ENCODE results near the gene MRC2. TPM values are rescaled to one million over a fixed set of nuclear protein-coding genes. Genes with fewer than 3 reads are reported as not detected.

MRC2 gene
- total and polyA plus RNA-seq, 9 of the 15 experiments (the other 6 are each of a cell fraction or from before 2014, with no cell fraction given) = 0.28 to 11.5 (median 6.6) TPM

DNA sequence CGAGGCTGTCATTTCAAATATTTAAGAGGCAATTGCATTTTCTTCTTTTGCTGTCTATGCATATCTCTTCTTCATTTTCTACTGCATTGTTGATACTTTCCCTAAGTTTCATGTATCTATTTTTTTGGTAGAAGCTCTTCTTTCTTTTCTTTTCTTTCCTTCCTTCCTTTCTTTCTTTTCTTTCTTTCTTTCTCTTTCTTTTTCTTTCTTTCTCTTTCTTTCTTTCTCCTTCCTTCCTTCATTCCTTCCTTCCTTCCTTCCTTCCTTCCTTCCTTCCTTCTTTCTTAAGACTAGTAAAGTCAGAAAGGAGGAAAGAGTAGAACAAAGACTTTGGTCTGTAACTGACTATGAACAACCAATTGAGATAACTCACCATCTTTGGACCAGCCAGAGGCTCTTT is 33.9 kb downstream of the MRC2 start:
- H3K27ac ChIP-seq (ENCODE audit: extremely low read depth, low read depth, low read length) = no peak overlapping the region
- H3K9me1 ChIP-seq (ENCODE audit: control insufficient read depth, insufficient read depth, low read length) = no peaks in the 10 kb centered on the region
- in situ Hi-C loops (cut with MboI) = no loop called here
- FAIRE-seq (no peak), ATAC-seq (no peak), DNase-seq (ENCODE audit: extremely low read depth in 1 of 4, low spot score in 3 of 4) (no peak)
- ChIA-PET CTCF (ENCODE audit: low intra/inter-chr PET ratio) (no interaction called here), POLR2A (no interaction called here)
- peaks cover 0 to 13% of the 10 kb centered on the region in 2 experiments; a peak in 2 of 5 replicates for H3K4me1 ChIP-seq (replicated peaks in 1 of 2; ENCODE audit: control insufficient read depth in 2 of 2, insufficient read depth in 2 of 2, low read length in 2 of 2)
- H3K27me3 ChIP-seq (ENCODE audit: control insufficient read depth in 2 of 2, insufficient read depth in 2 of 2, low read length in 2 of 2) = peaks cover 3 to 20% of the 10 kb centered on the region in 2 experiments; a peak in 3 of 5 replicates
- no peak overlapping the region for H2AFZ ChIP-seq (ENCODE audit: low read depth, low read length)
- H3K4me3 ChIP-seq = no peak overlapping the region
- no peaks in the 10 kb centered on the region for H4K20me1 ChIP-seq (replicated peaks; ENCODE audit: control insufficient read depth, insufficient read depth, low read length)
- no TSS peak for BruUV-seq (replicated peaks)
- no peak overlapping the region for H3K9ac ChIP-seq (ENCODE audit: insufficient read depth in 1 of 2, low read depth in 2 of 2, low read length in 2 of 2)
- no peaks in the 10 kb centered on the region for H3K36me3 ChIP-seq (ENCODE audit: control insufficient read depth, insufficient read depth, low read length)
- H3K79me2 ChIP-seq (ENCODE audit: control insufficient read depth, insufficient read depth, low read length) = no peaks in the 10 kb centered on the region
- H3K9me3 ChIP-seq (replicated peaks; ENCODE audit: control insufficient read depth, insufficient read depth, low read depth, low read length) = no peaks in the 10 kb centered on the region
- intact Hi-C loops (cut with micrococcal nuclease) = no loop called here
- WGBS (ENCODE audit: insufficient coverage, low coverage, missing lambda C conversion rate) = 17% methylated on average over 1 of the region's 1 CpG
- no peak overlapping the region for H3K4me2 ChIP-seq (ENCODE audit: insufficient read depth, low read length)
- TF ChIP-seq TEAD4 (IDR thresholded peaks at IDR 0.05; ENCODE audit: low read length) = no peak
- no peak for TF ChIP-seq TEAD4 (CRISPR knock-in tag; IDR thresholded peaks at IDR 0.05; ENCODE audit: borderline replicate concordance)
- TF ChIP-seq, protein P1, sequence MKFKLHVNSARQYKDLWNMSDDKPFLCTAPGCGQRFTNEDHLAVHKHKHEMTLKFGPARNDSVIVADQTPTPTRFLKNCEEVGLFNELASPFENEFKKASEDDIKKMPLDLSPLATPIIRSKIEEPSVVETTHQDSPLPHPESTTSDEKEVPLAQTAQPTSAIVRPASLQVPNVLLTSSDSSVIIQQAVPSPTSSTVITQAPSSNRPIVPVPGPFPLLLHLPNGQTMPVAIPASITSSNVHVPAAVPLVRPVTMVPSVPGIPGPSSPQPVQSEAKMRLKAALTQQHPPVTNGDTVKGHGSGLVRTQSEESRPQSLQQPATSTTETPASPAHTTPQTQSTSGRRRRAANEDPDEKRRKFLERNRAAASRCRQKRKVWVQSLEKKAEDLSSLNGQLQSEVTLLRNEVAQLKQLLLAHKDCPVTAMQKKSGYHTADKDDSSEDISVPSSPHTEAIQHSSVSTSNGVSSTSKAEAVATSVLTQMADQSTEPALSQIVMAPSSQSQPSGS (CRISPR knock-in tag; IDR thresholded peaks at IDR 0.05) = no peak
- TF ChIP-seq, protein P2, sequence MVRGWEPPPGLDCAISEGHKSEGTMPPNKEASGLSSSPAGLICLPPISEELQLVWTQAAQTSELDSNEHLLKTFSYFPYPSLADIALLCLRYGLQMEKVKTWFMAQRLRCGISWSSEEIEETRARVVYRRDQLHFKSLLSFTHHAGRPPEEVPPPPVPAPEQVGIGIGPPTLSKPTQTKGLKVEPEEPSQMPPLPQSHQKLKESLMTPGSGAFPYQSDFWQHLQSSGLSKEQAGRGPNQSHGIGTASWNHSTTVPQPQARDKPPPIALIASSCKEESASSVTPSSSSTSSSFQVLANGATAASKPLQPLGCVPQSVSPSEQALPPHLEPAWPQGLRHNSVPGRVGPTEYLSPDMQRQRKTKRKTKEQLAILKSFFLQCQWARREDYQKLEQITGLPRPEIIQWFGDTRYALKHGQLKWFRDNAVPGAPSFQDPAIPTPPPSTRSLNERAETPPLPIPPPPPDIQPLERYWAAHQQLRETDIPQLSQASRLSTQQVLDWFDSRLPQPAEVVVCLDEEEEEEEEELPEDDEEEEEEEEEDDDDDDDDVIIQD (CRISPR knock-in tag; IDR thresholded peaks at IDR 0.05) = no peak
- TF ChIP-seq GATAD2B (IDR thresholded peaks at IDR 0.05; ENCODE audit: borderline replicate concordance) = no peak
- TF ChIP-seq, protein P3, sequence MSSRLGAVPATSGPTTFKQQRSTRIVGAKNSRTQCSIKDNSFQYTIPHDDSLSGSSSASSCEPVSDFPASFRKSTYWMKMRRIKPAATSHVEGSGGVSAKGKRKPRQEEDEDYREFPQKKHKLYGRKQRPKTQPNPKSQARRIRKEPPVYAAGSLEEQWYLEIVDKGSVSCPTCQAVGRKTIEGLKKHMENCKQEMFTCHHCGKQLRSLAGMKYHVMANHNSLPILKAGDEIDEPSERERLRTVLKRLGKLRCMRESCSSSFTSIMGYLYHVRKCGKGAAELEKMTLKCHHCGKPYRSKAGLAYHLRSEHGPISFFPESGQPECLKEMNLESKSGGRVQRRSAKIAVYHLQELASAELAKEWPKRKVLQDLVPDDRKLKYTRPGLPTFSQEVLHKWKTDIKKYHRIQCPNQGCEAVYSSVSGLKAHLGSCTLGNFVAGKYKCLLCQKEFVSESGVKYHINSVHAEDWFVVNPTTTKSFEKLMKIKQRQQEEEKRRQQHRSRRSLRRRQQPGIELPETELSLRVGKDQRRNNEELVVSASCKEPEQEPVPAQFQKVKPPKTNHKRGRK (tag; IDR thresholded peaks at IDR 0.05) = peak; percentile 88
- no peak for TF ChIP-seq ZBED1 (IDR thresholded peaks at IDR 0.05)
- TF ChIP-seq PHB (CRISPR knock-in tag; IDR thresholded peaks at IDR 0.05) = no peak
- TF ChIP-seq ZNF780A (CRISPR knock-in tag; IDR thresholded peaks at IDR 0.05) = no peak

Data from K562 (cell line).